ENCODE measurements around the gene NACAD.

- TF ChIP-seq CTCF (IDR thresholded peaks at IDR 0.05): no peak
- TF ChIP-seq POLR2A (IDR thresholded peaks at IDR 0.05): no peak
Observed at GRCh38 chr7:45133352-45133751, 44.6 kb upstream of the NACAD start.
